ENCODE data around the gene CRHR2.

The CRHR2 gene

GRCh38 chr7:30706908-30707307 is 24.7 kb upstream of the CRHR2 start:
- no peak for DNase-seq (ENCODE audit: low read depth in 2 of 2)

- DNase-seq (ENCODE audit: low read depth in 2 of 2) = no peak
These were observed 24.1 kb upstream of the CRHR2 start for GRCh38 chr7:30706316-30706715.

GRCh38 chr7:30705596-30705995 is 23.3 kb upstream of the CRHR2 start:
- no peak for DNase-seq (ENCODE audit: low read depth in 2 of 2)

- no peak for DNase-seq (ENCODE audit: low read depth in 2 of 2)
These were observed 22.8 kb upstream of the CRHR2 start for GRCh38 chr7:30705008-30705407.

GRCh38 chr7:30703756-30704155 is 21.5 kb upstream of the CRHR2 start:
- DNase-seq (ENCODE audit: low read depth in 2 of 2) = no peak

GRCh38 chr7:30702200-30702599 is 19.9 kb upstream of the CRHR2 start:
- DNase-seq (ENCODE audit: low read depth in 2 of 2) = no peak

- no peak for DNase-seq (ENCODE audit: low read depth in 2 of 2)
These were observed 18.7 kb upstream of the CRHR2 start for GRCh38 chr7:30700941-30701340.

- DNase-seq (ENCODE audit: low read depth in 2 of 2) = no peak
These were observed 17.6 kb upstream of the CRHR2 start for GRCh38 chr7:30699706-30700495.

- DNase-seq (ENCODE audit: low read depth in 2 of 2) = no peak
These were observed 16.2 kb upstream of the CRHR2 start for GRCh38 chr7:30698481-30698880.

- DNase-seq (ENCODE audit: low read depth in 2 of 2) = no peak
These were observed 15.6 kb upstream of the CRHR2 start for GRCh38 chr7:30697719-30698460.

- no peak for DNase-seq (ENCODE audit: low read depth in 2 of 2)
These were observed 12.8 kb upstream of the CRHR2 start for GRCh38 chr7:30694774-30695721.

- no peak for DNase-seq (ENCODE audit: low read depth in 2 of 2)
These were observed 12.0 kb upstream of the CRHR2 start for GRCh38 chr7:30694218-30694745.

GRCh38 chr7:30692882-30693281 is 10.6 kb upstream of the CRHR2 start:
- no peak for DNase-seq (ENCODE audit: low read depth in 2 of 2)

- no peak for DNase-seq (ENCODE audit: low read depth in 2 of 2)
These were observed 10.2 kb upstream of the CRHR2 start for GRCh38 chr7:30692438-30692837.

GRCh38 chr7:30690011-30690410 is 7.8 kb upstream of the CRHR2 start:
- no peak for DNase-seq (ENCODE audit: low read depth in 2 of 2)

- DNase-seq (ENCODE audit: low read depth in 2 of 2) = no peak
These were observed 6.5 kb upstream of the CRHR2 start for GRCh38 chr7:30688718-30689221.

GRCh38 chr7:30687604-30688003 is 5.3 kb upstream of the CRHR2 start:
- no peak for DNase-seq (ENCODE audit: low read depth in 2 of 2)

- no peak for DNase-seq (ENCODE audit: low read depth in 2 of 2)
These were observed 2.1 kb upstream of the CRHR2 start for GRCh38 chr7:30684351-30684750.

- no peak for DNase-seq (ENCODE audit: low read depth in 2 of 2)
These were observed 1.6 kb upstream of the CRHR2 start for GRCh38 chr7:30683816-30684215.

- DNase-seq (ENCODE audit: low read depth in 2 of 2) = no peak
These were observed 1.1 kb upstream of the CRHR2 start for GRCh38 chr7:30683306-30683705.

GRCh38 chr7:30681815-30682211 is 443 bp downstream of the CRHR2 start:
- no peak for DNase-seq (ENCODE audit: low read depth in 2 of 2)

- no peak for DNase-seq (ENCODE audit: low read depth in 2 of 2)
These were observed 892 bp downstream of the CRHR2 start for GRCh38 chr7:30681331-30681797.

Data from stimulated activated CD4-positive, alpha-beta T cell treated with anti-CD3 and anti-CD28 coated beads, Interleukin-1b, Interleukin-23, amount 100 ng/mL, for 1 hour (primary cell).